HEK293 (cell line): ENCODE results near the gene CLPTM1.

ENCODE experiments used
- CTCF ChIP-seq: fragments of 450-650 bp; formaldehyde crosslinking; IDR thresholded peaks from 2 replicates; pipeline ENCODE4 v1.5.1; 2016; ENCODE audit warnings: missing biosample characterization, missing genetic modification characterization
- GFI1B ChIP-seq: fragments of 450-650 bp; formaldehyde crosslinking; IDR thresholded peaks from 2 replicates; pipeline ENCODE4 v1.5.1; 2016; ENCODE audit warnings: missing biosample characterization, missing genetic modification characterization
- KLF16 ChIP-seq: fragments of 450-650 bp; formaldehyde crosslinking; IDR thresholded peaks from 2 replicates; pipeline ENCODE4 v1.5.1; 2017; ENCODE audit warnings: missing biosample characterization, missing genetic modification characterization
- PBX3 ChIP-seq: sonication (generic); formaldehyde crosslinking; IDR thresholded peaks from 2 replicates; pipeline ENCODE4 v1.8.1; 2022; ENCODE audit warnings: mild to moderate bottlenecking, moderate library complexity, missing genetic modification reagents
- ZNF26 ChIP-seq: fragments of 450-650 bp; formaldehyde crosslinking; IDR thresholded peaks from 2 replicates; pipeline ENCODE4 v1.5.1; 2016; ENCODE audit warnings: missing biosample characterization, missing genetic modification characterization
- ZNF747 ChIP-seq: fragments of 450-650 bp; formaldehyde crosslinking; IDR thresholded peaks from 2 replicates; pipeline ENCODE4 v1.5.1; 2016; ENCODE audit warnings: missing biosample characterization, missing genetic modification characterization
- ZNF830 ChIP-seq: fragments of 450-650 bp; IDR thresholded peaks from 2 replicates; pipeline ENCODE4 v1.5.0; 2018; ENCODE audit warnings: missing biosample characterization, missing genetic modification characterization, low read depth, mild to moderate bottlenecking, moderate library complexity

- TF ChIP-seq CTCF (tag by site-specific recombination) (no peak), ZNF830 (tag by site-specific recombination) (no peak), KLF16 (no peak), PBX3 (no peak), ZNF26 (tag by site-specific recombination) (no peak), ZNF747 (tag by site-specific recombination) (no peak), GFI1B (tag by site-specific recombination) (no peak)
Measured at GRCh38 chr19:45041125-45041524, 85.9 kb downstream of the CLPTM1 start.
